Activated CD8-positive, alpha-beta memory T cell treated with anti-CD3 and anti-CD28 coated beads for 4 hours (primary cell): ENCODE data around the gene TMEM151A.
A peak's percentile ranks its signal among the peaks of the same experiment; 100 is the strongest.

ENCODE experiments used
- DNase-seq, 2 donors: peaks; one replicate each; pipeline ENCODE4 v3.0.0-alpha.2; 2020; ENCODE audit warnings: low read depth in 2 of 2

Gene TMEM151A

DNA sequence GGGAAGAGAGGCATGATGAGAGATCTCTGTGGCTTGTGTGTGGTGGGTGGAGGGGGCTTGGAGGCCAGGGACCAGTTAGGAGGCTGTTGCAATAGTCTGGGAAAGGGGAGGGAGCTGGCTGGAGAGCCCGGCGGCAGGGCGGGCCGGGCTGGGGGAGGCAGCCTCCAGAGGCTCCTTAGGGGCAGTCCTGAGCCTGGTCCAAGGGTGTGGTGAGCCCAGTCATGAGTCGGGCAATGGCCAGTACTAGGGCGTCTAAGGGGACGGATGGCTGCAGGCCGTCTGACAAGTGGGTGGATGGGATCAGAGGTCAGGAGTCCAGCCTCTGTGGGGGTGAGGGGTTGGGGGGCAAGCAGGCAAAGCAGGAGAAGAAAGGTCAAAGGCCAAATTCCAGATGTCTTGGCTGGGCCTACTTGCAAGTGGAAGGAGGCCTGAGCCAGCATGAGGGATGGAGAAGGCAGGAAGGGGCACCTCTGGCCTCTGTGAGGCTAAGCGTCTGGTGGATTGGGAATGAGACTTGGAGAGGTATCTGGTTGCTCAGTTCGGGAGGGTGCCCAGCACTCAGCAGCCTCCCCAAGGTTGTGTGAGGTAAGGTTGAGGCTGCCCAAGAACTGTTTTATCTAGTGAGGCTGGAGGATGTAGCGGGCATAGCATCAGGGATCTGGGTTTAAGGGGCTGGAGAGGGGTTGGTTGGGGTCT is 31.2 kb downstream of the TMEM151A start:
- no peak for DNase-seq

DNA sequence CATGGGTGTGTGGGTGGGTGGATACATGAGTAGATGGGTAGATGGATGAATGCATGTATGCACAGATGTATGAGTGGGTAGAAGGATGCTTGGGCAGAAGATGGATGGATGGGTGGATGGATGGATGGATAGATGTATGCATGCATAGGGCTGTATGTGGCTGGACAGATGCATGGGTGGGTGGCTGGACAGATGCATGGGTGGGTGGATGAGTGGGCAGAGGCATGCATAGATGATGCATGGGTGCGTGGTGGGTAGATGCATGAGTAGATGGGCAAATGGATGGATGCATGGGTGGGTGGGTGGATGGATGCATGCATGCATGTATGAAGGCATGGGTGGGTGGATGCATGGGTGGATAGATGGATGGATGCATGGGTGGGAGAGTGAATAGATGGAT is 32.0 kb downstream of the TMEM151A start:
- no peak for DNase-seq

DNA sequence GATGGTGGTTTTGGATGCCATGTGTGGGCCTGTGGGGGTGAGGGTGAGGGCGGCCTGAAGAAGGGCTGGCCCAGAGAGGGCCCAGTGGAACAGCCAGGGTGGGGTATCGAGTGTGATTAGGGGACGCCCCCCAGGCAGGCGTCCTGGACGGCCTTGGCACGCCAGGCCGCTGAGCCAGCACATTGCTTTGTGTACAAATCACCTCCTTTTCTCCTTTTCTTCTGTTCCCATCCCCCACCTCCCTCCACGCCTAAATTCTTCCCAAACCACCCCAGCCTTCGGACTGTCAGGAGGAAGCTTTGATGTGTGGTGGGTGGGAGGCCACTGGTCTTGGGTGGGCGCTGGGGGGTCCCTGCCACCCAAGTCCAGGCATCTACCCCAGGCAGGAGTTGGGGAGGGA is 33.0 kb downstream of the TMEM151A start:
- no peak for DNase-seq

DNA sequence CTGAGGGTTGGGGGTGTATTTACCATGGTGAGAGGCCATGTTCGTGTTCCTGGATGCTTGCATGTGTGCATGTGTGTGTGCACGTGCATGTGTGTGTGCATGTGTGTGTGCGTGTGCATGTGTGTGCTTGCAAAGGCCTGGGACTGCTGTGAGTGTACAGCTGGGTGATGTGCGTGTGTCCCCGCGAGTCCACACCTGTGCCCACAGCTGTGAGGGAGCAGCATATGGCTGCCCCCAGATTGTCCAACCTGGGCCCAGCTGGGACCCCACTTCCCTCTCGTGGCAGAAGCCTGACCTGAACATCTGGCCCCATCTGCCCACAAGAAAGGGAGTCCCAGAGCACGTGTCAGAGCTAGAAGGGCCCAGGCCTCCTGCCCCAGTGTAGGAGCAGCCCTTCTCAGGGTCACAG is 33.6 kb downstream of the TMEM151A start:
- DNase-seq: no peak

DNA sequence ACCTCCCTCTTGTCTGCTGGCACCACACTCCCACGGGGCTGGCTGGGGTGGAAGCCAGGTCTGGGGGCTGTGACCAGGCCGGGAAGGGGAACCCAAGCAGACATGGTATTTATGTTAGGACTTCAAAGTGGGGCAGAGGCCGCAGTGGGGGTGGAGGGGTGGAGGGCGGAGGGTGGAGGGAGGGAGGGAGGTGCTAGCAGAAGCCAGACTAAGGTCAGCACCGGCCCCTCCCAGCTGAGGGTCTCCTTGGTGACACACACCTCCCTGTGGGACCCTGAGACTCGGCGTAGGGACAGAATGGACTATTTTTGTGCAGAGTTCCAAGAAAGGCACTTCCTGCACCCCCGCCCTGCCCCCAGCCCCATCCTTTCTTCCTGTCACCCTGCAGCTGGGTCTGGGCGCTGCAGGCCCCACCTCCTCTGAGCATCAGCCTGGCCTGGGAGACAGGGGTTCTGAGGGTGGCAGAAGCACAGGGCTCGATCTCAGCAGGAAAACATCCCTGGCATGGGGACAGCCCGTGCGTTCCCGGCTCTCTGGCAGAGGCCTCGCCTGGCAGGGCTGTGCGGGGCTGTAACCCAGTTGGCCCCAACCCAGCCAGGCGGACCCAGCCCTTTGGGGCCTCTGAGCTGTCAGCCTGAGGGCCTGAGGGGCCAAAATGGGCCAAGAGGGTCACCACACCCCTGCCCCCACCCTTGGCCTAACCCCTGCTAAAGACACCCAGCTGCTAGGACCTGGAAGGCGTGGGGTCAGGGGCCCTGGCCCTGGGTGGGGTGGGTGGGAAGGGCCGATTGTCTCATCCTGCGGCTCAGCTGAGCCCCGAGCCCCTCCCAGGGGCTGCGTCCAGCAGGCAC is 34.8 kb downstream of the TMEM151A start:
- no peak for DNase-seq

DNA sequence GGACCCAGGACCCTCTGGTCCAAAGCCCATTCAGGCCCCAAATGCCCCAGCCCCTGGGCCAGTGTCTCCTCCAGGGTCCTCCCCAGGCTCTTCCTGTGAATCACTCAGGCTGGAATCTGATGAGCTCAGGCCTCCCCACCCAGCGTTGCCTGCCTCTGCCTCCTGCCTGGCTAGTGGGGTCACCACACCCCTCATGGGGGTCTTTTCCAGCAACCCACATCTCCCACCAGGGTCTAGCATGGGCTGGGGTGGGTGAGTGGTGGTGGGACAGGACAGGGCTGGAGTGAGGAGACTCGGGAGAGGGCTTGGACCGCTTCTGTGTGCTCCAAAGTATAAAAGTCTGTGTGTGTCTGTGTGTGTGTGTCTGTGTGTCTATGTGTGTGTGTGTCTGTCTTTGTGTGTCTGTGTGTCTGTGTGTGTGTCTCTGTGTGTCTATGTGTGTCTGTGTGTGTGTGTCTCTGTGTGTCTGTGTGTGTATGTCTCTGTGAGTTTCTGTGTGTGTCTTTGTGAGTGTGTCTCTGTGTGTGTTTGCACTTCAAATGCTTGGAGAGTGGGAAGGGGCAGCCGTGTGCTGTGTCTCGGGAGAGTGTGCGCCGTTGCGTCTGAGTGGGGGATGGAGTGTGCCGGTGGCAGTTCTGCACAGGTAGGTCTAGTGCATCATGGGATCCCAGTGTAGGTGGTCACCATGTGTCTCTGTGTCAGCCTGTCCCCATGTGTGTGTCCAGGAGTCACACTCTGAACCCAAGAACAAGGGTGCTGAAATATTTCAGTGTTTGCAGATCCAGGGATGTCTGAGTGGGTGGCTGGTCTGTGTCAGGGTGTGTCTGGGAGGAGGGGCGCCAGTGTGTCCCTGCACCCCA is 35.7 kb downstream of the TMEM151A start:
- DNase-seq: no peak

DNA sequence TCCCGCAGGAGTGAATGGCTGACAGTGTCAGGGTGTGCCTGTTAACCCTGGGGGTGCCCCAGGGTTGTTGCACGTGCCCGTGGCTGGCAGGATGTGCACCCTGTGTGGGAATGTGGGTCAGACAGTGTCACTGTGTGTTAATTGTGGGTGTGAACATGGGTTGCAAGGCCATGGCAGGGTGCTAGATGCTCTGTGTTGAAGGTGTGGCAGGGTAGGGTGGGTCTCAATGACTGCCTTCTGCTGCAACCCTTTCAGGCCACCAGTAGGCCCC is 36.3 kb downstream of the TMEM151A start:
- DNase-seq: no peak

DNA sequence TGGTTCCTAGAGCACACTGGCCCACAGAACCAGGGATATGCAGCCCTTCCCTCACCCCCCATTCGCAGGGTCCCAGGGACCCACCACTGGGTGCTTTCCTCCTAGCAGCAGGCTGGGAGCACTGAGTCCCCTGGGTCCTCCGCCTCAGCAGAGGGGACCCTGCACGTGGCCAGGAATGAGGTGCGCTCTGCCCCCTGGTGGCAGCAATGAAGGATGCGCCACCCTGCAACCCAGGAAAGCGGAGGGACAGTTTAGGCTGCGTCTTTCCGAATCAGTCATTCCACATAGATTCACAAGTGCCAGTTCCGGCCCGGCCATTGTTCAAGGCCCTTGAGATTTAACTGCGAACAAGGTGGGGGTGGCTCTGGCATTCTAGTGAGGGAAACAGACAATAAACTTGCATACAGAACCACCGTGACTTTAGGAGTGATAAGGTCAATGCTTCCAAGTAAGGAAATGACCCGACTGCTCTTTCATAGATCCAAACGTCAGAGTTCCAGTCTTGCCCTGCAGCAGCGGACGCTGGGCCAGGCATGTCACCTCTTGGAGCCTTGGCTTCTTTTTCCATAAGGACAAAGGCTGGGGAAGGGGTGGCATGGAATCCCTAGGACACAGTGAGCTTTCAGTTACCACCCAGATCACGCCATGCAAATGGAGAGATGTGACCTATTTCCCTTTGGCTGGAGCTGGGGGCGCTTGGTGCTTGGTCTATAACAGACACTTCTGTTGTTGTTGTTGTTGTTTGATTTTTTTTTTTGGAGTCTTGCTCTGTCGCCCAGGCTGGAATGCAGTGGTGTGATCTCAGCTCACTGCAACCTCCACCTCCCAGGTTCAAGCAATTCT is 36.8 kb downstream of the TMEM151A start:
- peak in 1 of 2 donors; percentile 63 for DNase-seq

DNA sequence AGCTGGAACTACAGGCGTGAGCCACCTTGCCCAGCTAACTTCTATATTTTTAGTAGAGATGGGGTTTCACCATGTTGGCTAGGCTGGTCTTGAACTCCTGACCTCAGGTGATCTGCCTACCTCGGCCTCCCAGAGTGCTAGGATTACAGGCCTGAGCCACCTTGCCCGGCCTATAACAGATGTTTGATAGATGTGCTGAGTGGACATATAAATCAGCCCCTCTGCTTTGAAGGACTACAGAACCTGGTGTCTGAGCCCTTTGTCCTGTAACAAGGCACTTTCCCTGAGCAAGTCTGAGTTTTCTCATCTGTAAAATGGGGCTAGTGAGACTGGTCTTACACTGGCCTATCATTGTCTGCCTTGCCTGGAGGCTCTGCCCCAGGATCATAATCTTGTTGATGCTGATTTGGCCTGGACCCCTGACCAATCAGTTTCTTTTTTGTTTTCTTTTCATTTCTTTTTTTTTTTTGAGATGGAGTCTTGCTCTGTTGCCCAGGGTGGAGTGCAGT is 37.5 kb downstream of the TMEM151A start:
- no peak for DNase-seq

DNA sequence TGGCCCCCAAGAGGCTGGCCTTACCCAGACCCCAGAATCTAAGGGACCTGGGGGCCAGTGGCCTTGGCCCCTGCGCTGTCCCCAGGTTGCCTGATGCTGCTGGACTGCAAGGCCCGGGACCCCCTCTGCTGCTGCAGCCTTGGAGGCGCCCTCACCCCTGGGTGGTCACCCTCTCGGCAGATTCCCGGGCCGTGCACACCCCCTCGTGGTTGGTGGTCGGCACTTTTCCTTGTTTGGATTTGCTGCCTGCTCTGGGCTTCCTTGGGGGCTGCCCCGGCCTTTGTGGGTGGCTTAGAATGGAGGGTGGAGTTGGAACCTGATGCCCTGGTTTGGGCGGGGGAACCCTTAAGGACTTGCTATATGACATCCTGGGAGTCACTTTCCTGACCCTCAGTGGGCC is 39.2 kb downstream of the TMEM151A start:
- no peak for DNase-seq

DNA sequence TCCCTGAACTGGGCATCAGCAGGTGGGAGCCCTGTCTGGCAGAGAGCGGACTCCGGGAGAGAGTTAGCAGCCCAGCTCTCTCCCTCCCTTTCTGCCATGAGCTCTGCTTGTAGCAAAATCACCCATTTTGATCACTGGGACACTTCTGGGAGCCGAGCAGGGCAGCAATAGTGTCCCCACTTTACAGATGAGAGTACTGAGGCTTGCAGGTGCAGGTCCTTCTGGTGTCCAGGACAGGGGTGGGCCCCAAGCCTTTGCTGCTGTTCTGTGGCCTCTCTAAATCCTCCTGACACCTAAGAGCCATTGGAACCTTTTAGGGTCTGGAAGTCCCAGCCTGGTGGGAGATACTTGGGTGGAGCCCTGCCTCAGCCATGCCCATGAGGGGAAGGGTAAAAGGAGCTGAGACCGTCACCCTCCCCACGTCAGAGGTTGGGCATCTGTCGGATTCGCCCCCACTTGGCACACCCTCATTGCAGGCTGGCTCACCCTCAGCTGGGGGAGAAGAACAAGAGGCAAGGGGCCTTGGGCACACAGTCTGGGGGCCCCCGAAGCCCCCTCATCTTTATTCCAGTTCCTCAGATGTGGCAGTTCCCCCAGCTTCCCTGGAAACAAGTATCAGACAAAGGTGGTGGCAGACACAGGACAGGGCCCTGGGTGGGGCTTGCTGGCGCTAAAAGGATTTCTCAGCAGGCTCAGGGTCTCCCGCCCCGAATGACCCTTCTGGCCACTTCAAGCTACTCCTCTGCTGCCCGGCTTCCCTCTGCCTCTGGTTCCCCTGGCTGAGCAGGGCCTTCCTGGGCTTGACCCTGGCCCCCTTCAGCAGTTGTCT is 40.1 kb downstream of the TMEM151A start:
- DNase-seq: no peak

DNA sequence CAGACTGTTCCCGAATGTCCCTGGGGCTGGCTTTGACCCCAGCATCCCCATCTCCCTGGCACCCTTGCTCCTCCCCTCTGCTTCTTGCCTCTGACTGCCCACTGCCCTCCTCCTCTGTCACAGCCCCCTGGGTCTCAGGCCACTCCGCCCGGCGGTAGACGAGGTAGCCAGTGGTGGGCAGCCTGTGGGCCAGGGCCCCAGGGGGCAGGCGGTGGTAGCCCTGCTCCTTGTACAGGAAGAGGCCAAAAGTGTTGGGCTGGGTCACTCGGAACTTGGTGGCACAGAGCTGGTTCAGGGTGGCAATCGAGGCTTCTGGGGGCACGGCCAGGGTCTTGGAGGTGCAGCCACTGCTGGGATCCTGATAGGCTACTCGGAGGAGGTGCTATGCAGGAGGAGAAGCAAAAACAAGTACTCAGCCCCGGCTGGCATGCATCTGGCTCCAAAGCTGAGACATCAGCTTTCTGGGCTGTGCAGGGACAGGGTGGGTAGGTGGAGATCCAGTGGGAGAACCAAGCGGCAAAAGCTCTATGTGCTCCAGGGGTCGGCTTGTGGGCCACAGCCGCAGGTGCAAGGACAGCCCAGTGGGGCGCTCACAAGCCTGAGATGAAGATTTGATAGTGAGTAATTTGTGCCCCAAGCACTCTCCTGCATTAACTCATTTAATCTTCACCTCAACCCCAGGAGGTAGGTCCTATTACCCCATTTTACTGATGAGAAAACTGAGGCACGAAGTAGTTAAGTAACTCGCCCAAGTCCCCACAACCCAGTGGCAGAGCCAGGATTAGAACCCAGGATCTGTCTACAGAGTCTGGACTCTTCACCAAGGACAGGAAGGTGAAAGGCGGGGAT is 40.9 kb downstream of the TMEM151A start:
- no peak for DNase-seq

DNA sequence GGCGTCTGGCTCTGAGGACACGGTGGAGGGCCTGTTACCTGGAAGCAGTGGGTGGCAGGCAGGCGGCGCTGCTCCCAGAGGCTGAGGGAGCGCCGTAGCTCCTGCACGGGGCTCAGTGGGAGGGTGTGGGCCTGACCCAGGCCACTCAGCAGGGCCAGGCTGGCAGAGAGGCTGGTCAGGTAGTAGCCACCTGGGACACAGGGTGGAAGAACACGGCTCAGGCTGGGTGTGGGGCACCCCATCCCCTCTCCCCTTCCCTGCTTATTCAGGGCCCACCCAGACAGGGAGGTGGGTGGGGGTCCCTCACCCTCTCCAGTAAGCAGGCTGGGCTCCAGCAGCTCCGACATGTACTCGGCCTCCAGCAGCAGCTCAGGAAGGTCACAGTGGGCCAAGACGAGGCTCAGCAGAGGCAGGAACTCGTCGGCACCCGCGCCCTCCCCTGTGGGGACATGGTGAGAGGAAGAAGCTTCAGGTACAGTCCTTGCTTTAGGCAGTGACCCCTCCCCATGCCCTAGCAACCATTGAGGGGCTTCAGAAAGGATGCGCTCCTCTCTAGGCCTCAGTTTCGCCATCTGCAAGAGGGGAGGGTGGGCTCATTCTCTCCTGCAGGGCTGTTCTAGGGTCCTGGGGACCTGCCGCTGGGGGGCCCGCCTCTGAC is 41.7 kb downstream of the TMEM151A start:
- no peak for DNase-seq

DNA sequence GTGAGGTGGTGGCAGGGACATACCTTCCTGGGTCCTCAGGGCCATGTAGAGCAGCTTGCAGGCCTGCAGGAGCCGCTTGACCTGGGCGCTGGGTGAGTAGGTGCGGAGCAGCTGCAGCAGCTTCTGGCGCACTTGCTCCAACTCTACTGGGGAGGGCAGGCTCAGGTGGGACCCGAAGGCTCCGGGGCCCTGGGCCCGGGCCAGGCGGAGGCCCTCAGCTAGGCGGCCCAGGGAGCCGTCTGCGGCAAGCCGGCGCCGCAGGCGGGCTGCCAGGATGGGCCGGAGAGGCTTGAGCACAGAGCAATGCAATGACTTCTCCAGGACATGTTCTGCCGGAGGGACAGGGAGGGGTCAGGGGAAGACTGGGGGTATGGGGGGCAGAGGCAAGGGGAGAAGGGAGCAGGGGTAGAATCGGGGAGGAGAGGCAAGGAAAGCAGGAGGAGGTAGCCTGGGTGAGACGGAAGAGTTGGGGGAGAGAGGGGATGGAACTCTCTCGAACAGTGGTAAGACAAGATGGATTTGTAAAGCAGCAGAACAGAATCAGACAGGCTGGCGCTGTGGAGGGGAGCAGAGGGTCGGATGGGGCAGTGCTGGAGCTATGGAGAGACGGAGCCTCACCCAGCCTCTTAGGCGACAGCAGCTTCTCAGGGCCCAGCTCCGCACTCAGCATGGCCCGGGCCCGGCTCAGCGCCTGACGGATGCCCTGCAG is 42.4 kb downstream of the TMEM151A start:
- no peak for DNase-seq

DNA sequence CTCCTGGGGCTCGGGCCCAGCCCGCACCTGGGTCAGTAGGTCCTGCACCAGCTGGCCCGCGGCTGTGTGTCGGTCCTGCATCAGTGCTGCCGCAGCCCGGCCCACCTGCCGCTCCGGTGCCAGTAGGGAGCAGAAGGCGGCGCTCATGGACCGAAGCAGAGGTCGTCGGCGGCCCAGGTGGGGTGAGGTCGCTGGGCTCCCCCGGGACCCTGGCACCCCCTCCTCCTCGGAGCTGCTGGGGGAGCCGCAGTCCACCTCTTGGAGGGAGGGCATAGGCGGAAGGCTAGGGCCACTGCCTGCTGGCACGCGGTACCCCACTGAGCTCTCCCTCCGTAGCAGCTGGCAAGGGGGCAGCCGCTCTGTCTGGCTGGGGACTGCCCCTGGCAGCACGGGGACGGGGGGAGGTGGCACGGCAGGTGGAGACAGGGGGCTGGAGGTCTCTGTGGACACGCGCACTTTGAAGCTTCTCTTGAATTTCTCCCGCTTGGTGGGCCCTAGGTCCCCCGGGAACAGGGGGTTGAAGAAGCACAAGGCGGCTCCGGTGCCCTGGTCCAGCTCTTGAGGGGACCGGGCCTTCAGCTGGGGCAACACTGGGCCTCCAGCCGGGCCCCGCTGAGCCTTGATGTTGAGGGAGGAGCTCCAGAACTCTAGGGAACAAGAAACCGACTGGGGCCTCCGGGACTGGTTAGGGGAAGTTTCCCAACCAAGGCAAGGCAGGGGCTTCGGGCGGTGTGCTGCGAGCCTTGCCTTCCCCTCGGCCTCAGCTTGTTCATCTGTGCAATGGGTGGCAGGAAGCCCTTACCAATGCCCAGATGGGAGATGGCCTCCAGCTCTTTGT is 43.1 kb downstream of the TMEM151A start:
- DNase-seq: no peak

DNA sequence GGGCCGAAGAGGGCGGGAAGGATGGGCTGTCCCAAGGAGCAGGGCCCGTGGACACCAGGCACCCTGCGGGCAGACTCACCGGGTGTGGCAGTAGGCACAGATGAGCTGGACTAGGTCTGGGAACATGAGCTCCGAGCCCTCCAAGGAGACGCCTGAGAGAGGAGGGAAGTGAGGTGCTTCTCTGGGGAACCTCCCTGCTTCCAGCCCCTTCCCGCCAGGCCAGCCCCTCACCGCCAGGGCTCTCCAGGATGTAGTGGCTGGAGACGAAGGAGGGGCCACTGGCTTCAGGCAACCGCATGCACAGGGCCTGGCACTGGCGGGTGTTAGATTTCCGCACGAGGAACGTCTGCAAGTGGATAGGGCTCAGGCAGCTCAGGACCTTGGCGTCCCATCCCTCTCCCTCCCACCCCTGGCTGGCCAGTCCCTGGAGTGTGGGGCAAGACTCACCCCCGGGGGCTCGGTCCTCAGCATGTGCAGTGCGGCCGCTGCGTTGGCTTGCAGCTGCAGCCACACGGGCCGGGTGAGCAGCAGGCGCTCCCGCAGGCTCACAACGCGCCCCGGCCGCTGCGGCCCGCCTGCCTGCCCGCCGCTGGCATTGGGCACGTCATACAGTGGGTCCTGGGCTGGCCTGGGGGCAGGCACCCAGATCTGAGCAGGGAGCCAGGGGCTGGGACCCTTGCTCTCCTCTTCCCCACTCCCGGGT is 44.0 kb downstream of the TMEM151A start:
- DNase-seq: no peak
